ENCODE results near the gene HIC1. TPM values are rescaled to one million over a fixed set of nuclear protein-coding genes. Genes with fewer than 3 reads are reported as not detected.

HIC1 gene
- total and polyA plus RNA-seq, 9 of the 15 experiments (the other 6 are each of a cell fraction or from before 2014, with no cell fraction given) = 0.01 to 2.5 (median 0.18) TPM

DNA sequence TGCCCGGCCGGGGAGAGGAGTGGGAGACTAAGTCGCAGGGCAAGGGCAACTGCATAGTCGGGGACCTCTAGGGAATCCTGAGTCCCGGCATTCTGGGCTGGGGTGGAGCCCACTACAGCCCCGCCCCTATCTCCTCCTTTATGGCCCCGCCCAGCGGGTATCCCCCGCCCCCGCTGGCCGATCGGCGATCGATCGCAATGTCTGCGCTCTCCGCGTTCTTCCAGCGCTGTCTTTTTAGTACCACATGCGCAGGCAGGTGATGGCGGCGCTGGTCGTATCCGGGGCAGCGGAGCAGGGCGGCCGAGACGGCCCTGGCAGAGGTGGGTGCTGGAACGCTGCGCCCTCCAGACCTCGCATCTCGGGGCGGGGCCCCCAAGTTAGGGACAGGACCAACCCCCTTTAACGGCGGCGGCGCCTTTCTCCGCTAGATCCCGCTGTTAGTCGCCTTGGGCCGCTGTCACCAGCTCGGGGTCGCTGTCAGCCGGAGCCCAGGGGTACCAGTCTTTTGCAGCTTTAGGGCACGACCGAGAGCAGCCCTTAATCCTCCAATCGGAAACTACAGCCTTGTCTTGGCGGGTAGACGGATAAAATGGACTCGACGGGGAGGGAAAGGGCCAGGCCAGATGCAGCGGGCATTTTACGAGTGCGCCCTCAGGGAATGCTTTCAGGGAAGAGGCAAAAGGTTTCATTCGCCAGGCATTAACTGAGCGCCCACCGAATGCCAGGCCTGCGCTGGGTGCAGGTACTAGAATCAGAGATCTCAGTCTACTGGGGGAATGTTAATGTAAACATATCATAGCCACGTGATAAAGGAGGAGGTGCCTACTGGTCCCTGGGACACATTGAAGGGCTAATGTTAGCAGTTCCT is 24.8 kb upstream of the HIC1 start, which contains the start of gene DPH1 (continued):
- TF ChIP-seq, protein P1, sequence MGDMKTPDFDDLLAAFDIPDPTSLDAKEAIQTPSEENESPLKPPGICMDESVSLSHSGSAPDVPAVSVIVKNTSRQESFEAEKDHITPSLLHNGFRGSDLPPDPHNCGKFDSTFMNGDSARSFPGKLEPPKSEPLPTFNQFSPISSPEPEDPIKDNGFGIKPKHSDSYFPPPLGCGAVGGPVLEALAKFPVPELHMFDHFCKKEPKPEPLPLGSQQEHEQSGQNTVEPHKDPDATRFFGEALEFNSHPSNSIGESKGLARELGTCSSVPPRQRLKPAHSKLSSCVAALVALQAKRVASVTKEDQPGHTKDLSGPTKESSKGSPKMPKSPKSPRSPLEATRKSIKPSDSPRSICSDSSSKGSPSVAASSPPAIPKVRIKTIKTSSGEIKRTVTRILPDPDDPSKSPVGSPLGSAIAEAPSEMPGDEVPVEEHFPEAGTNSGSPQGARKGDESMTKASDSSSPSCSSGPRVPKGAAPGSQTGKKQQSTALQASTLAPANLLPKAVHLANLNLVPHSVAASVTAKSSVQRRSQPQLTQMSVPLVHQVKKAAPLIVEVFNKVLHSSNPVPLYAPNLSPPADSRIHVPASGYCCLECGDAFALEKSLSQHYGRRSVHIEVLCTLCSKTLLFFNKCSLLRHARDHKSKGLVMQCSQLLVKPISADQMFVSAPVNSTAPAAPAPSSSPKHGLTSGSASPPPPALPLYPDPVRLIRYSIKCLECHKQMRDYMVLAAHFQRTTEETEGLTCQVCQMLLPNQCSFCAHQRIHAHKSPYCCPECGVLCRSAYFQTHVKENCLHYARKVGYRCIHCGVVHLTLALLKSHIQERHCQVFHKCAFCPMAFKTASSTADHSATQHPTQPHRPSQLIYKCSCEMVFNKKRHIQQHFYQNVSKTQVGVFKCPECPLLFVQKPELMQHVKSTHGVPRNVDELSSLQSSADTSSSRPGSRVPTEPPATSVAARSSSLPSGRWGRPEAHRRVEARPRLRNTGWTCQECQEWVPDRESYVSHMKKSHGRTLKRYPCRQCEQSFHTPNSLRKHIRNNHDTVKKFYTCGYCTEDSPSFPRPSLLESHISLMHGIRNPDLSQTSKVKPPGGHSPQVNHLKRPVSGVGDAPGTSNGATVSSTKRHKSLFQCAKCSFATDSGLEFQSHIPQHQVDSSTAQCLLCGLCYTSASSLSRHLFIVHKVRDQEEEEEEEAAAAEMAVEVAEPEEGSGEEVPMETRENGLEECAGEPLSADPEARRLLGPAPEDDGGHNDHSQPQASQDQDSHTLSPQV (IDR thresholded peaks at IDR 0.05) = no peak
- TF ChIP-seq ZFPM2 (CRISPR knock-in tag; IDR thresholded peaks at IDR 0.05) (no peak), ZNF75A (CRISPR knock-in tag; IDR thresholded peaks at IDR 0.05) (no peak), ZKSCAN3 (CRISPR knock-in tag; IDR thresholded peaks at IDR 0.05) (no peak), E2F3 (CRISPR knock-in tag; IDR thresholded peaks at IDR 0.05) (no peak), ELF1 (tag; IDR thresholded peaks at IDR 0.05) (no peak), ZFP36 (IDR thresholded peaks at IDR 0.05; ENCODE audit: low read depth, low read length, partially characterized antibody) (no peak), DACH1 (IDR thresholded peaks at IDR 0.05; ENCODE audit: partially characterized antibody) (no peak), CTBP1 (IDR thresholded peaks at IDR 0.05; ENCODE audit: borderline replicate concordance) (peak; percentile 53; the same call in 1 of the 2 replicates), ZNF324 (CRISPR knock-in tag; IDR thresholded peaks at IDR 0.05) (no peak), MEIS2 (IDR thresholded peaks at IDR 0.05; ENCODE audit: partially characterized antibody) (peak; percentile 57), ZNF778 (CRISPR knock-in tag; IDR thresholded peaks at IDR 0.05) (no peak), ETV5 (CRISPR knock-in tag; IDR thresholded peaks at IDR 0.05; ENCODE audit: low read depth) (peak; percentile 54; the same call in 1 of the 2 replicates), ZNF830 (CRISPR knock-in tag; IDR thresholded peaks at IDR 0.05) (no peak), HNRNPUL1 (IDR thresholded peaks at IDR 0.05; ENCODE audit: low read length) (no peak), HIVEP1 (CRISPR knock-in tag; IDR thresholded peaks at IDR 0.05) (no peak)
- TF ChIP-seq, protein P2, sequence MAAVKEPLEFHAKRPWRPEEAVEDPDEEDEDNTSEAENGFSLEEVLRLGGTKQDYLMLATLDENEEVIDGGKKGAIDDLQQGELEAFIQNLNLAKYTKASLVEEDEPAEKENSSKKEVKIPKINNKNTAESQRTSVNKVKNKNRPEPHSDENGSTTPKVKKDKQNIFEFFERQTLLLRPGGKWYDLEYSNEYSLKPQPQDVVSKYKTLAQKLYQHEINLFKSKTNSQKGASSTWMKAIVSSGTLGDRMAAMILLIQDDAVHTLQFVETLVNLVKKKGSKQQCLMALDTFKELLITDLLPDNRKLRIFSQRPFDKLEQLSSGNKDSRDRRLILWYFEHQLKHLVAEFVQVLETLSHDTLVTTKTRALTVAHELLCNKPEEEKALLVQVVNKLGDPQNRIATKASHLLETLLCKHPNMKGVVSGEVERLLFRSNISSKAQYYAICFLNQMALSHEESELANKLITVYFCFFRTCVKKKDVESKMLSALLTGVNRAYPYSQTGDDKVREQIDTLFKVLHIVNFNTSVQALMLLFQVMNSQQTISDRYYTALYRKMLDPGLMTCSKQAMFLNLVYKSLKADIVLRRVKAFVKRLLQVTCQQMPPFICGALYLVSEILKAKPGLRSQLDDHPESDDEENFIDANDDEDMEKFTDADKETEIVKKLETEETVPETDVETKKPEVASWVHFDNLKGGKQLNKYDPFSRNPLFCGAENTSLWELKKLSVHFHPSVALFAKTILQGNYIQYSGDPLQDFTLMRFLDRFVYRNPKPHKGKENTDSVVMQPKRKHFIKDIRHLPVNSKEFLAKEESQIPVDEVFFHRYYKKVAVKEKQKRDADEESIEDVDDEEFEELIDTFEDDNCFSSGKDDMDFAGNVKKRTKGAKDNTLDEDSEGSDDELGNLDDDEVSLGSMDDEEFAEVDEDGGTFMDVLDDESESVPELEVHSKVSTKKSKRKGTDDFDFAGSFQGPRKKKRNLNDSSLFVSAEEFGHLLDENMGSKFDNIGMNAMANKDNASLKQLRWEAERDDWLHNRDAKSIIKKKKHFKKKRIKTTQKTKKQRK (IDR thresholded peaks at IDR 0.05; ENCODE audit: borderline replicate concordance, low read depth, low read length) = no peak
- TF ChIP-seq, protein P3, sequence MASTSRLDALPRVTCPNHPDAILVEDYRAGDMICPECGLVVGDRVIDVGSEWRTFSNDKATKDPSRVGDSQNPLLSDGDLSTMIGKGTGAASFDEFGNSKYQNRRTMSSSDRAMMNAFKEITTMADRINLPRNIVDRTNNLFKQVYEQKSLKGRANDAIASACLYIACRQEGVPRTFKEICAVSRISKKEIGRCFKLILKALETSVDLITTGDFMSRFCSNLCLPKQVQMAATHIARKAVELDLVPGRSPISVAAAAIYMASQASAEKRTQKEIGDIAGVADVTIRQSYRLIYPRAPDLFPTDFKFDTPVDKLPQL (IDR thresholded peaks at IDR 0.05; ENCODE audit: extremely low read depth, insufficient read length) = no peak
- TF ChIP-seq, protein P4, sequence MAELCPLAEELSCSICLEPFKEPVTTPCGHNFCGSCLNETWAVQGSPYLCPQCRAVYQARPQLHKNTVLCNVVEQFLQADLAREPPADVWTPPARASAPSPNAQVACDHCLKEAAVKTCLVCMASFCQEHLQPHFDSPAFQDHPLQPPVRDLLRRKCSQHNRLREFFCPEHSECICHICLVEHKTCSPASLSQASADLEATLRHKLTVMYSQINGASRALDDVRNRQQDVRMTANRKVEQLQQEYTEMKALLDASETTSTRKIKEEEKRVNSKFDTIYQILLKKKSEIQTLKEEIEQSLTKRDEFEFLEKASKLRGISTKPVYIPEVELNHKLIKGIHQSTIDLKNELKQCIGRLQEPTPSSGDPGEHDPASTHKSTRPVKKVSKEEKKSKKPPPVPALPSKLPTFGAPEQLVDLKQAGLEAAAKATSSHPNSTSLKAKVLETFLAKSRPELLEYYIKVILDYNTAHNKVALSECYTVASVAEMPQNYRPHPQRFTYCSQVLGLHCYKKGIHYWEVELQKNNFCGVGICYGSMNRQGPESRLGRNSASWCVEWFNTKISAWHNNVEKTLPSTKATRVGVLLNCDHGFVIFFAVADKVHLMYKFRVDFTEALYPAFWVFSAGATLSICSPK (IDR thresholded peaks at IDR 0.05; ENCODE audit: borderline replicate concordance) = no peak

All from K562 (cell line).